SK-N-SH (cell line): ENCODE results near the gene ZNF470.

Experiments
- ELF1 ChIP-seq: IDR thresholded peaks from 2 replicates; pipeline ENCODE4 v1.4.0; 2012
- FOXM1 ChIP-seq: IDR thresholded peaks from 2 replicates; pipeline ENCODE4 v1.4.0; 2012; ENCODE audit warnings: low read depth, mild to moderate bottlenecking
- GABPA ChIP-seq: IDR thresholded peaks from 2 replicates; pipeline ENCODE4 v1.4.0; 2012; ENCODE audit warnings: low read depth, mild to moderate bottlenecking
- JUND ChIP-seq: IDR thresholded peaks from 2 replicates; pipeline ENCODE4 v1.4.0; 2012
- MAX ChIP-seq: IDR thresholded peaks from 2 replicates; pipeline ENCODE4 v1.4.0; 2012; ENCODE audit warnings: low read depth
- REST ChIP-seq: IDR thresholded peaks from 2 replicates; pipeline ENCODE4 v1.6.1; 2012; ENCODE audit warnings: mild to moderate bottlenecking, low read depth, low read length, moderate library complexity
- RXRA ChIP-seq: IDR thresholded peaks from 2 replicates; pipeline ENCODE4 v1.4.0; 2012; ENCODE audit warnings: low read depth, mild to moderate bottlenecking, borderline replicate concordance
- TAF1 ChIP-seq: IDR thresholded peaks from 2 replicates; pipeline ENCODE4 v1.6.1; 2012; ENCODE audit warnings: low read depth, mild to moderate bottlenecking, low read length, moderate library complexity, borderline replicate concordance
- USF2 ChIP-seq: fragments of 150-350 bp; IDR thresholded peaks from 2 replicates; pipeline ENCODE4 v1.6.1; 2017; ENCODE audit warnings: antibody characterized with exemption, low read length, low read depth, borderline replicate concordance
- YY1 ChIP-seq: IDR thresholded peaks from 2 replicates; pipeline ENCODE4 v1.4.0; 2012; ENCODE audit warnings: low read depth, mild to moderate bottlenecking
- TF ChIP-seq, protein P1 (sequence below): fragments of 200-600 bp; sonication (generic); IDR thresholded peaks from 2 replicates; pipeline ENCODE4 v1.6.1; 2017; ENCODE audit warnings: antibody characterized with exemption, mild to moderate bottlenecking, moderate library complexity

DNA sequence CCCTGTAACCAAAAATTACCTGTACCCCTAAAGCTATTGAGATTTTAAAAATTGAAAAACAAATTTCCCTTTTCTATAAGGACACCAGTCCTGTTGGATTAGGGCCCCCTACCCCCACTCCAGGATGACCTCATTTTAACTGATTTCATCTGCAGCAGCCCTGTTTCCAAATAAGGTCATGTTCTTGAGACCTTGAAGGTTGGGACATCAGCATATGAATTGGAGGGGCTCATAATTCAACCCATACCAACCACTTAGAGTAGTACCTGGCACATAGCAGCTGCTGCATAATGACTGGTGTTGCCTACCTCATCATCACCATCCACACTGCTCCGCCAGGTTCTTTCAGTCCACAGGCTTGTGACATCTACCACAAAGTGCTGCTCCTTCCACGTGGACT is 45.5 kb downstream of the ZNF470 start:
- TF ChIP-seq, protein P1, sequence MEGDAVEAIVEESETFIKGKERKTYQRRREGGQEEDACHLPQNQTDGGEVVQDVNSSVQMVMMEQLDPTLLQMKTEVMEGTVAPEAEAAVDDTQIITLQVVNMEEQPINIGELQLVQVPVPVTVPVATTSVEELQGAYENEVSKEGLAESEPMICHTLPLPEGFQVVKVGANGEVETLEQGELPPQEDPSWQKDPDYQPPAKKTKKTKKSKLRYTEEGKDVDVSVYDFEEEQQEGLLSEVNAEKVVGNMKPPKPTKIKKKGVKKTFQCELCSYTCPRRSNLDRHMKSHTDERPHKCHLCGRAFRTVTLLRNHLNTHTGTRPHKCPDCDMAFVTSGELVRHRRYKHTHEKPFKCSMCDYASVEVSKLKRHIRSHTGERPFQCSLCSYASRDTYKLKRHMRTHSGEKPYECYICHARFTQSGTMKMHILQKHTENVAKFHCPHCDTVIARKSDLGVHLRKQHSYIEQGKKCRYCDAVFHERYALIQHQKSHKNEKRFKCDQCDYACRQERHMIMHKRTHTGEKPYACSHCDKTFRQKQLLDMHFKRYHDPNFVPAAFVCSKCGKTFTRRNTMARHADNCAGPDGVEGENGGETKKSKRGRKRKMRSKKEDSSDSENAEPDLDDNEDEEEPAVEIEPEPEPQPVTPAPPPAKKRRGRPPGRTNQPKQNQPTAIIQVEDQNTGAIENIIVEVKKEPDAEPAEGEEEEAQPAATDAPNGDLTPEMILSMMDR = no peak
- TF ChIP-seq FOXM1 = no peak
- no peak for TF ChIP-seq USF2
- no peak for TF ChIP-seq TAF1
- TF ChIP-seq ELF1 = no peak
- no peak for TF ChIP-seq RXRA
- no peak for TF ChIP-seq REST
- no peak for TF ChIP-seq MAX
- TF ChIP-seq JUND = no peak
- TF ChIP-seq YY1 = no peak
- TF ChIP-seq GABPA = no peak
